SH-SY5Y (cell line): ENCODE results near the gene MBNL1.

ENCODE experiments used
- GATA2 ChIP-seq: IDR thresholded peaks from 2 replicates; pipeline ENCODE4 v1.6.1; 2011; ENCODE audit warnings: mild to moderate bottlenecking, low read depth, low read length
- GATA3 ChIP-seq: IDR thresholded peaks from 2 replicates; pipeline ENCODE4 v1.6.1; 2011; ENCODE audit warnings: low read depth, mild to moderate bottlenecking, low read length, moderate library complexity

DNA sequence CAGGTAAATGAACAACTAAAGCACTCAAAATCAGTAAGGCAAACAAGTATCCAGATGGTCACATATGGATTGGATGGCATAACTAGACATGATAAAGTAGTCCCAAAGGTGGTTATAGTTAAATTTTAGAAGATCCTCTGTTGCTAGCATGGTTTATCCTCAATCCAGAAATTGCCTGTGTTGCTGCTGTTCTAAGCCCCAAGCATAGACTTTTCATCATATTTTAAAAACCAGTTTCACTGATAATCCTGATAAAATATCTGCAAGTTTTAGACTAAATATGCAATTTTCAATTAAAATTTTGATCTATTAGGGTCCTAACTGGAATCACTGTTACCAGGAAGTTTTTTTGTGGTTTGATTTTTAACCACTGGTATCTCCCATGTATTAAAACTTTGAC lies 35.4 kb downstream of the MBNL1 start:
- TF ChIP-seq GATA2 (no peak), GATA3 (no peak)
